GM21529 (cell line): ENCODE results near the gene ABCG2.
A peak's percentile ranks its signal among the peaks of the same experiment; 100 is the strongest.
"Not testable (repeated sequence)": the region's sequence is repeated elsewhere in the genome, so short reads cannot be mapped to it uniquely, and the experiment has no call there.

Source experiments
- ATAC-seq: cut with Tn5 transposase; IDR thresholded peaks from one replicate; pipeline ENCODE4 v1.9.1; 2021; ENCODE audit not compliant: unreplicated experiment

The ABCG2 gene

GRCh38 chr4:88169298-88169697 lies 10.9 kb upstream of the ABCG2 start:
- ATAC-seq: no peak

GRCh38 chr4:88166608-88167007 lies 8.2 kb upstream of the ABCG2 start:
- no peak for ATAC-seq

GRCh38 chr4:88163336-88163735 lies 4.9 kb upstream of the ABCG2 start:
- no peak for ATAC-seq

GRCh38 chr4:88162626-88163025 lies 4.2 kb upstream of the ABCG2 start:
- no peak for ATAC-seq

GRCh38 chr4:88159229-88159725 lies 838 bp upstream of the ABCG2 start:
- ATAC-seq: no peak

GRCh38 chr4:88158038-88158488 lies 376 bp downstream of the ABCG2 start:
- peak; percentile 63 for ATAC-seq

GRCh38 chr4:88152331-88152730 lies 6.1 kb downstream of the ABCG2 start:
- not testable (repeated sequence) for ATAC-seq

GRCh38 chr4:88148560-88148959 lies 9.9 kb downstream of the ABCG2 start:
- ATAC-seq: no peak

GRCh38 chr4:88147799-88148217 lies 10.6 kb downstream of the ABCG2 start:
- ATAC-seq: no peak

GRCh38 chr4:88146891-88147290 lies 11.5 kb downstream of the ABCG2 start:
- no peak for ATAC-seq

GRCh38 chr4:88144866-88145300 lies 13.6 kb downstream of the ABCG2 start:
- no peak for ATAC-seq

GRCh38 chr4:88144048-88144447 lies 14.4 kb downstream of the ABCG2 start:
- ATAC-seq: no peak

GRCh38 chr4:88143504-88143903 lies 14.9 kb downstream of the ABCG2 start:
- no peak for ATAC-seq

- no peak for ATAC-seq
Observed at GRCh38 chr4:88138561-88138960, 19.9 kb downstream of the ABCG2 start.

- no peak for ATAC-seq
Observed at GRCh38 chr4:88137112-88137511, 21.3 kb downstream of the ABCG2 start.

- ATAC-seq: no peak
Observed at GRCh38 chr4:88136249-88136648, 22.2 kb downstream of the ABCG2 start.

GRCh38 chr4:88135356-88135663 lies 23.1 kb downstream of the ABCG2 start:
- ATAC-seq: no peak

- no peak for ATAC-seq
Observed at GRCh38 chr4:88134536-88135355, 23.7 kb downstream of the ABCG2 start.

- no peak for ATAC-seq
Observed at GRCh38 chr4:88134111-88134510, 24.3 kb downstream of the ABCG2 start.

GRCh38 chr4:88130544-88131305 lies 27.7 kb downstream of the ABCG2 start:
- no peak for ATAC-seq

- ATAC-seq: no peak
Observed at GRCh38 chr4:88130003-88130402, 28.4 kb downstream of the ABCG2 start.

GRCh38 chr4:88122260-88122659 lies 36.2 kb downstream of the ABCG2 start:
- ATAC-seq: not testable (repeated sequence)
